ENCODE results near the gene KLRC3.
A peak's percentile ranks its signal among the peaks of the same experiment; 100 is the strongest.

Gene KLRC3

GRCh38 chr12:10363914-10364814, 56.2 kb downstream of the KLRC3 start:
- Histone ChIP-seq H3K4me3 (ENCODE audit: low read depth in 1 of 2, low read length in 2 of 2) (peak overlapping the region; percentile 72 to 85), H3K27ac (ENCODE audit: low read depth, low read length) (peak overlapping the region; percentile 82), H3K36me3 (ENCODE audit: control insufficient read depth in 1 of 2, insufficient read depth in 2 of 2, low read length in 2 of 2) (no peaks in the 10 kb centered on the region), H3K27me3 (ENCODE audit: control insufficient read depth in 1 of 2, insufficient read depth in 2 of 2, low read length in 2 of 2) (no peaks in the 10 kb centered on the region), H3K9me3 (ENCODE audit: control insufficient read depth in 1 of 2, low read length in 2 of 2) (no peaks in the 10 kb centered on the region), H3K9ac (ENCODE audit: low read depth in 1 of 2, low read length in 2 of 2) (peak overlapping the region; percentile 83 to 91), H3K4me1 (ENCODE audit: control insufficient read depth in 1 of 2, insufficient read depth in 2 of 2, low read length in 2 of 2) (peaks cover 20 to 35% of the 10 kb centered on the region in 2 donors)

GRCh38 chr12:10363658-10363913, 56.8 kb downstream of the KLRC3 start:
- H3K4me3 ChIP-seq (ENCODE audit: low read depth in 1 of 2, low read length in 2 of 2) = peak overlapping the region; percentile 72 to 85
- H3K36me3 ChIP-seq (ENCODE audit: control insufficient read depth in 1 of 2, insufficient read depth in 2 of 2, low read length in 2 of 2) = no peaks in the 10 kb centered on the region
- peak overlapping the region; percentile 83 to 91 for H3K9ac ChIP-seq (ENCODE audit: low read depth in 1 of 2, low read length in 2 of 2)
- no peaks in the 10 kb centered on the region for H3K9me3 ChIP-seq (ENCODE audit: control insufficient read depth in 1 of 2, low read length in 2 of 2)
- peaks cover 20 to 35% of the 10 kb centered on the region in 2 donors for H3K4me1 ChIP-seq (ENCODE audit: control insufficient read depth in 1 of 2, insufficient read depth in 2 of 2, low read length in 2 of 2)
- peak overlapping the region; percentile 82 for H3K27ac ChIP-seq (ENCODE audit: low read depth, low read length)
- H3K27me3 ChIP-seq (ENCODE audit: control insufficient read depth in 1 of 2, insufficient read depth in 2 of 2, low read length in 2 of 2) = no peaks in the 10 kb centered on the region

GRCh38 chr12:10362828-10363657, 57.4 kb downstream of the KLRC3 start:
- Histone ChIP-seq H3K4me3 (ENCODE audit: low read depth in 1 of 2, low read length in 2 of 2) (peak overlapping the region; percentile 72 to 85), H3K9me3 (ENCODE audit: control insufficient read depth in 1 of 2, low read length in 2 of 2) (no peaks in the 10 kb centered on the region), H3K27ac (ENCODE audit: low read depth, low read length) (no peak overlapping the region), H3K27me3 (ENCODE audit: control insufficient read depth in 1 of 2, insufficient read depth in 2 of 2, low read length in 2 of 2) (no peaks in the 10 kb centered on the region), H3K9ac (ENCODE audit: low read depth in 1 of 2, low read length in 2 of 2) (peak overlapping the region in 1 of 2 donors; percentile 91), H3K36me3 (ENCODE audit: control insufficient read depth in 1 of 2, insufficient read depth in 2 of 2, low read length in 2 of 2) (no peaks in the 10 kb centered on the region), H3K4me1 (ENCODE audit: control insufficient read depth in 1 of 2, insufficient read depth in 2 of 2, low read length in 2 of 2) (peaks cover 20 to 35% of the 10 kb centered on the region in 2 donors)

- H3K27me3 ChIP-seq (ENCODE audit: control insufficient read depth in 1 of 2, insufficient read depth in 2 of 2, low read length in 2 of 2) = no peaks in the 10 kb centered on the region
- peaks cover 20 to 35% of the 10 kb centered on the region in 2 donors for H3K4me1 ChIP-seq (ENCODE audit: control insufficient read depth in 1 of 2, insufficient read depth in 2 of 2, low read length in 2 of 2)
- H3K36me3 ChIP-seq (ENCODE audit: control insufficient read depth in 1 of 2, insufficient read depth in 2 of 2, low read length in 2 of 2) = no peaks in the 10 kb centered on the region
- H3K9ac ChIP-seq (ENCODE audit: low read depth in 1 of 2, low read length in 2 of 2) = no peak overlapping the region
- no peak overlapping the region for H3K4me3 ChIP-seq (ENCODE audit: low read depth in 1 of 2, low read length in 2 of 2)
- H3K9me3 ChIP-seq (ENCODE audit: control insufficient read depth in 1 of 2, low read length in 2 of 2) = no peaks in the 10 kb centered on the region
- H3K27ac ChIP-seq (ENCODE audit: low read depth, low read length) = no peak overlapping the region
Observed at GRCh38 chr12:10362325-10362724, 58.1 kb downstream of the KLRC3 start.

Data from duodenal mucosa (tissue), 2 donors.